Vagina (tissue), 2 donors: ENCODE results near the gene IFI35.

Source experiments
- POLR2AphosphoS5 ChIP-seq, 2 donors: sonication (generic); formaldehyde crosslinking; IDR thresholded peaks; one replicate each; pipeline ENCODE4 v1.9.0; 2017; ENCODE audit warnings: antibody characterized with exemption in 2 of 2, mild to moderate bottlenecking in 2 of 2, low read depth in 1 of 2; ENCODE audit not compliant: insufficient read depth in 1 of 2
- TF ChIP-seq, protein P1 (sequence below), 3 experiments: fragments of 450-650 bp in 2 of 3; fragments of 200-600 bp in 1 of 3; sonication (generic) in 1 of 3; IDR thresholded peaks; one replicate each; pipeline ENCODE4 v1.5.1; 2017 to 2019; ENCODE audit warnings: antibody characterized with exemption in 3 of 3, mild to moderate bottlenecking in 2 of 3, moderate library complexity in 2 of 3

DNA sequence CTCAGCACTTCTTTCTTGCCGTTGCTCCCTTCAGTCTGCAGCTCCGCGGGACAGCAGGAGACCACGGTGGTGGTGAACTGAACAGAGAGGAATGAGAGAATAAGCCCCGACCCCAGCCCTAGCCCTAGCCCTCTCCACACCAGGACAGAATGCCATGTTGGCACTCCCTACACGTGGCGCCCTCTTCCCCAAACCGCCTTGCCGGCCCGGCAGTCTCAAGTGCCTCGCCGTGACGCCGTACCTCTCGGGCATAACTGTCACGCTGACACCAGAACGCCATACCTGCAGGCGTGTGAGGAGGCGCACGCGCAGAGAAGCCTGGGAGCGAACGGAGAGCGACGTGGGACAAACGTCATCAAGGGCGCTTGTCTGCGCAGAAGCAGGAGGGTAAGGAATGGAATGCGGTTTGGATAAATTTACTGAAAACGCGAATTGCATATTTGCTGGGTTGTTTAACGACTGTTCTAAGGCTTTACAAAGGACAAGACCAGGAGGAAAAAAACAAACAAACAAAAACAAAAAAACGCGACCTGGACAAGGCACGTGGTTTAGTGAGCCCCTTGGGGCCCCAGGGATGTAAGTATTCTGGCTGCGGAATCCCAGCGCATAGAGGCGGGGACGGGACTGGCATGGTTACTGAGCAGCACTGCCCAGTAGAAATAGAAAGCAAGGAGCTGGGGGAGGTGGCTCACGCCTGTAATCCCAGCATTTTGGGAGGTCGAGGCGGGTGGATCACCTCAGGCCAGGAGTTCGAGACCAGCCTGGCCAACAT is 42.2 kb upstream of the IFI35 start, which contains the start of gene AARSD1:
- TF ChIP-seq POLR2AphosphoS5 (IDR thresholded peaks at IDR 0.05; ENCODE audit: insufficient read depth in 1 of 2, low read depth in 1 of 2) = peak; percentile 93 to 99
- TF ChIP-seq, protein P1, sequence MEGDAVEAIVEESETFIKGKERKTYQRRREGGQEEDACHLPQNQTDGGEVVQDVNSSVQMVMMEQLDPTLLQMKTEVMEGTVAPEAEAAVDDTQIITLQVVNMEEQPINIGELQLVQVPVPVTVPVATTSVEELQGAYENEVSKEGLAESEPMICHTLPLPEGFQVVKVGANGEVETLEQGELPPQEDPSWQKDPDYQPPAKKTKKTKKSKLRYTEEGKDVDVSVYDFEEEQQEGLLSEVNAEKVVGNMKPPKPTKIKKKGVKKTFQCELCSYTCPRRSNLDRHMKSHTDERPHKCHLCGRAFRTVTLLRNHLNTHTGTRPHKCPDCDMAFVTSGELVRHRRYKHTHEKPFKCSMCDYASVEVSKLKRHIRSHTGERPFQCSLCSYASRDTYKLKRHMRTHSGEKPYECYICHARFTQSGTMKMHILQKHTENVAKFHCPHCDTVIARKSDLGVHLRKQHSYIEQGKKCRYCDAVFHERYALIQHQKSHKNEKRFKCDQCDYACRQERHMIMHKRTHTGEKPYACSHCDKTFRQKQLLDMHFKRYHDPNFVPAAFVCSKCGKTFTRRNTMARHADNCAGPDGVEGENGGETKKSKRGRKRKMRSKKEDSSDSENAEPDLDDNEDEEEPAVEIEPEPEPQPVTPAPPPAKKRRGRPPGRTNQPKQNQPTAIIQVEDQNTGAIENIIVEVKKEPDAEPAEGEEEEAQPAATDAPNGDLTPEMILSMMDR (IDR thresholded peaks at IDR 0.05) = peak in 1 of 3 experiments; percentile 18
